HEK293 (cell line): Measurements from ENCODE around the gene SRD5A1.

Experiments
- CTCF ChIA-PET: fragments of 350-600 bp; formaldehyde crosslinking; extraction: SDS; loops from one replicate; lab custom pipeline; 2021; ENCODE audit warnings: antibody characterized with exemption; lab: Yijun Ruan, JAX
- POLR2A ChIA-PET: fragments of 300-600 bp; formaldehyde crosslinking; extraction: SDS; loops from one replicate; lab custom pipeline; 2020; ENCODE audit warnings: antibody characterized with exemption, inconsistent platforms; lab: Yijun Ruan, JAX
- H3K27ac ChIP-seq: fragments of 200-500 bp; sonication (Bioruptor generic); 2 replicates; pipeline ENCODE4 v1.5.1; 2014; ENCODE audit warnings: low read depth, low read length, control low read depth, inconsistent platforms; ENCODE audit errors: extremely low read depth
- H3K36me3 ChIP-seq, 2 experiments: fragments of 200-500 bp in 1 of 2; sonication (Bioruptor generic) in 1 of 2; 1 replicate in 1 of 2; 2 replicates in 1 of 2; pipeline ENCODE4 v1.5.1; 2014 to 2017; ENCODE audit warnings: inconsistent platforms in 2 of 2, low read length in 2 of 2; ENCODE audit not compliant: control insufficient read depth in 2 of 2, insufficient read depth in 1 of 2
- H3K4me1 ChIP-seq: fragments of 200-500 bp; sonication (Bioruptor generic); 2 replicates; pipeline ENCODE4 v1.5.1; 2014; ENCODE audit warnings: mild to moderate bottlenecking, low read length, inconsistent platforms; ENCODE audit not compliant: control insufficient read depth, insufficient read depth
- H3K4me3 ChIP-seq: 2 replicates; pipeline ENCODE4 v1.5.1; 2011; ENCODE audit warnings: low read depth, mild to moderate bottlenecking, control low read depth, low read length, moderate library complexity
- H3K9me3 ChIP-seq: fragments of 200-500 bp; sonication (Bioruptor generic); 2 replicates; pipeline ENCODE4 v1.5.1; 2014; ENCODE audit warnings: low read depth, low read length, inconsistent platforms; ENCODE audit not compliant: control insufficient read depth, insufficient read depth
- GFI1B ChIP-seq: fragments of 450-650 bp; formaldehyde crosslinking; IDR thresholded peaks from 2 replicates; pipeline ENCODE4 v1.5.1; 2016; ENCODE audit warnings: missing biosample characterization, missing genetic modification characterization
- KLF16 ChIP-seq: fragments of 450-650 bp; formaldehyde crosslinking; IDR thresholded peaks from 2 replicates; pipeline ENCODE4 v1.5.1; 2017; ENCODE audit warnings: missing biosample characterization, missing genetic modification characterization
- TCF7L2 ChIP-seq: IDR thresholded peaks from 2 replicates; pipeline ENCODE4 v1.6.1; 2011; ENCODE audit warnings: low read depth, mild to moderate bottlenecking, inconsistent platforms, low read length, moderate library complexity, borderline replicate concordance
- ZBTB1 ChIP-seq: fragments of 450-650 bp; formaldehyde crosslinking; IDR thresholded peaks from 2 replicates; pipeline ENCODE4 v1.5.1; 2016; ENCODE audit warnings: missing biosample characterization, missing genetic modification characterization
- ZIC2 ChIP-seq: fragments of 450-650 bp; formaldehyde crosslinking; IDR thresholded peaks from 2 replicates; pipeline ENCODE4 v1.5.1; 2016; ENCODE audit warnings: missing biosample characterization, missing genetic modification characterization
- ZNF146 ChIP-seq: fragments of 450-650 bp; formaldehyde crosslinking; IDR thresholded peaks from 2 replicates; pipeline ENCODE4 v1.5.1; 2016; ENCODE audit warnings: missing biosample characterization, missing genetic modification characterization
- ZNF157 ChIP-seq: fragments of 450-650 bp; formaldehyde crosslinking; IDR thresholded peaks from 2 replicates; pipeline ENCODE4 v1.5.1; 2016; ENCODE audit warnings: missing biosample characterization, missing genetic modification characterization
- ZNF26 ChIP-seq: fragments of 450-650 bp; formaldehyde crosslinking; IDR thresholded peaks from 2 replicates; pipeline ENCODE4 v1.5.1; 2016; ENCODE audit warnings: missing biosample characterization, missing genetic modification characterization
- ZNF280C ChIP-seq: fragments of 450-650 bp; formaldehyde crosslinking; IDR thresholded peaks from 2 replicates; pipeline ENCODE4 v1.5.1; 2016; ENCODE audit warnings: missing biosample characterization, missing genetic modification characterization
- ZNF354C ChIP-seq: fragments of 450-650 bp; formaldehyde crosslinking; IDR thresholded peaks from 2 replicates; pipeline ENCODE4 v1.5.1; 2016; ENCODE audit warnings: missing biosample characterization, missing genetic modification characterization, low read depth, borderline replicate concordance
- ZNF394 ChIP-seq: fragments of 450-650 bp; formaldehyde crosslinking; IDR thresholded peaks from 2 replicates; pipeline ENCODE4 v1.5.1; 2016; ENCODE audit warnings: missing biosample characterization, missing genetic modification characterization, mild to moderate bottlenecking, moderate library complexity, borderline replicate concordance
- ZNF664 ChIP-seq: fragments of 450-650 bp; formaldehyde crosslinking; IDR thresholded peaks from 2 replicates; pipeline ENCODE4 v1.5.1; 2016; ENCODE audit warnings: missing biosample characterization, missing genetic modification characterization
- ZNF692 ChIP-seq: fragments of 450-650 bp; formaldehyde crosslinking; IDR thresholded peaks from 2 replicates; pipeline ENCODE4 v1.5.1; 2016; ENCODE audit warnings: missing biosample characterization, missing genetic modification characterization
- TF ChIP-seq, protein P1 (sequence below): fragments of 450-650 bp; formaldehyde crosslinking; IDR thresholded peaks from 2 replicates; pipeline ENCODE4 v1.5.1; 2016; ENCODE audit warnings: missing biosample characterization, missing genetic modification characterization

The SRD5A1 gene

GRCh38 chr5:6676702-6677101 is 43.5 kb downstream of the SRD5A1 start (continued):
- TF ChIP-seq, protein P1, sequence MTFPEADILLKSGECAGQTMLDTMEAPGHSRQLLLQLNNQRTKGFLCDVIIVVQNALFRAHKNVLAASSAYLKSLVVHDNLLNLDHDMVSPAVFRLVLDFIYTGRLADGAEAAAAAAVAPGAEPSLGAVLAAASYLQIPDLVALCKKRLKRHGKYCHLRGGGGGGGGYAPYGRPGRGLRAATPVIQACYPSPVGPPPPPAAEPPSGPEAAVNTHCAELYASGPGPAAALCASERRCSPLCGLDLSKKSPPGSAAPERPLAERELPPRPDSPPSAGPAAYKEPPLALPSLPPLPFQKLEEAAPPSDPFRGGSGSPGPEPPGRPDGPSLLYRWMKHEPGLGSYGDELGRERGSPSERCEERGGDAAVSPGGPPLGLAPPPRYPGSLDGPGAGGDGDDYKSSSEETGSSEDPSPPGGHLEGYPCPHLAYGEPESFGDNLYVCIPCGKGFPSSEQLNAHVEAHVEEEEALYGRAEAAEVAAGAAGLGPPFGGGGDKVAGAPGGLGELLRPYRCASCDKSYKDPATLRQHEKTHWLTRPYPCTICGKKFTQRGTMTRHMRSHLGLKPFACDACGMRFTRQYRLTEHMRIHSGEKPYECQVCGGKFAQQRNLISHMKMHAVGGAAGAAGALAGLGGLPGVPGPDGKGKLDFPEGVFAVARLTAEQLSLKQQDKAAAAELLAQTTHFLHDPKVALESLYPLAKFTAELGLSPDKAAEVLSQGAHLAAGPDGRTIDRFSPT (tag by site-specific recombination): no peak
- TF ChIP-seq TCF7L2: no peak
- peak; percentile 74 for TF ChIP-seq ZNF157
- no peak for TF ChIP-seq ZNF664 (tag by site-specific recombination)

- no peaks in the 10 kb centered on the region for H3K9me3 ChIP-seq
- no peaks in the 10 kb centered on the region for H3K36me3 ChIP-seq
- H3K4me1 ChIP-seq: no peaks in the 10 kb centered on the region
- ChIA-PET POLR2A (no interaction called here), CTCF (no interaction called here)
- no peak overlapping the region for H3K4me3 ChIP-seq
- no peak for TF ChIP-seq ZNF146 (tag by site-specific recombination)
- TF ChIP-seq GFI1B: no peak
- TF ChIP-seq ZNF280C: no peak
- no peak for TF ChIP-seq ZNF692 (tag by site-specific recombination)
- no peak for TF ChIP-seq ZNF26 (tag by site-specific recombination)
- TF ChIP-seq KLF16 (tag by site-specific recombination): no peak
- H3K27ac ChIP-seq: no peak overlapping the region
Measured at GRCh38 chr5:6678385-6678784, 45.1 kb downstream of the SRD5A1 start.

- ChIA-PET CTCF (interaction anchor here (0.6 to 0.9 kb wide), 2 partner anchors 10 to 19 kb away, joined by 3 to 4 read pairs; no protein-coding TSS in a partner anchor), POLR2A (no interaction called here)
- H3K9me3 ChIP-seq: no peaks in the 10 kb centered on the region
- H3K4me3 ChIP-seq: no peak overlapping the region
- TF ChIP-seq ZBTB1 (tag by site-specific recombination) (no peak), TCF7L2 (no peak), ZNF157 (peak; percentile 98), ZIC2 (tag by site-specific recombination) (no peak), ZNF394 (tag by site-specific recombination) (no peak), ZNF354C (tag by site-specific recombination) (no peak)
- H3K27ac ChIP-seq: no peak overlapping the region
- H3K36me3 ChIP-seq: no peaks in the 10 kb centered on the region
- H3K4me1 ChIP-seq: no peaks in the 10 kb centered on the region
Measured at GRCh38 chr5:6680922-6681321, 47.7 kb downstream of the SRD5A1 start.
